OCI-LY1 (cell line): ENCODE measurements around the gene KBTBD12.
"Not testable (repeated sequence)": the region's sequence is repeated elsewhere in the genome, so short reads cannot be mapped to it uniquely, and the experiment has no call there.

Experiments used
- H2AFZ ChIP-seq: fragments of 200-600 bp; sonication (generic), shearing (Covaris generic); 2 replicates; pipeline ENCODE4 v1.6.0; 2014; ENCODE audit warnings: antibody characterized with exemption, mild to moderate bottlenecking, low read length
- H3F3A ChIP-seq: fragments of 200-600 bp; sonication (generic), shearing (Covaris generic); 2 replicates; pipeline ENCODE4 v1.6.0; 2014; ENCODE audit warnings: mild to moderate bottlenecking, antibody characterized with exemption, low read length, moderate library complexity; ENCODE audit not compliant: insufficient read depth
- H3K27ac ChIP-seq: fragments of 200-600 bp; sonication (generic); 2 replicates; pipeline ENCODE4 v1.5.1; 2014; ENCODE audit warnings: low read length, mixed run types, mild to moderate bottlenecking, low read depth; ENCODE audit not compliant: poor library complexity, severe bottlenecking
- H3K27me3 ChIP-seq: fragments of 200-600 bp; sonication (generic); 2 replicates; pipeline ENCODE4 v1.6.0; 2014; ENCODE audit warnings: antibody characterized with exemption, mild to moderate bottlenecking, low read length, moderate library complexity; ENCODE audit not compliant: insufficient read depth
- H3K36me3 ChIP-seq: fragments of 200-600 bp; sonication (generic); 2 replicates; pipeline ENCODE4 v1.6.1; 2014; ENCODE audit warnings: mild to moderate bottlenecking, antibody characterized with exemption, low read length, moderate library complexity, mixed read lengths; ENCODE audit not compliant: insufficient read depth
- H3K4me1 ChIP-seq: fragments of 200-600 bp; sonication (generic); 2 replicates; pipeline ENCODE4 v1.5.1; 2014; ENCODE audit warnings: mild to moderate bottlenecking, low read length, moderate library complexity; ENCODE audit not compliant: insufficient read depth, severe bottlenecking
- H3K4me2 ChIP-seq: fragments of 200-600 bp; sonication (generic), shearing (Covaris generic); 2 replicates; pipeline ENCODE4 v1.6.1; 2014; ENCODE audit warnings: low read length
- H3K4me3 ChIP-seq: fragments of 200-600 bp; sonication (generic); 2 replicates; pipeline ENCODE4 v1.5.1; 2014; ENCODE audit warnings: low read length, low read depth, mild to moderate bottlenecking, mixed read lengths; ENCODE audit not compliant: poor library complexity, severe bottlenecking
- H3K79me2 ChIP-seq: fragments of 200-600 bp; shearing (Covaris generic); 2 replicates; pipeline ENCODE4 v1.6.1; 2016; ENCODE audit warnings: mixed run types, low read length, mixed read lengths; ENCODE audit not compliant: insufficient read depth
- H3K9ac ChIP-seq: fragments of 200-600 bp; sonication (generic), shearing (Covaris generic); 2 replicates; pipeline ENCODE4 v1.6.1; 2014; ENCODE audit warnings: mild to moderate bottlenecking, low read length, mixed read lengths
- H3K9me2 ChIP-seq: fragments of 200-600 bp; sonication (generic), shearing (Covaris generic); 2 replicates; pipeline ENCODE4 v1.6.1; 2014; ENCODE audit warnings: low read depth, mild to moderate bottlenecking, low read length, mixed read lengths
- H3K9me3 ChIP-seq: fragments of 200-600 bp; shearing (Covaris generic); 2 replicates; pipeline ENCODE4 v1.6.1; 2014; ENCODE audit warnings: low read length, mixed read lengths
- H4K20me1 ChIP-seq: fragments of 200-600 bp; sonication (generic), shearing (Covaris generic); 2 replicates; pipeline ENCODE4 v1.6.0; 2016; ENCODE audit warnings: mild to moderate bottlenecking, low read length; ENCODE audit not compliant: insufficient read depth
- EZH2 ChIP-seq: fragments of 200-600 bp; sonication (generic), shearing (Covaris generic); IDR thresholded peaks from 2 replicates; pipeline ENCODE4 v1.8.0; 2017; ENCODE audit warnings: borderline replicate concordance, mixed run types, mild to moderate bottlenecking, antibody characterized with exemption, low read length, moderate library complexity, mixed read lengths
- TF ChIP-seq, protein P1 (sequence below): fragments of 200-600 bp; sonication (generic), shearing (Covaris generic); IDR thresholded peaks from 2 replicates; pipeline ENCODE4 v1.5.1; 2017; ENCODE audit warnings: mild to moderate bottlenecking, antibody characterized with exemption, low read length, moderate library complexity, mixed read lengths

Gene KBTBD12

DNA sequence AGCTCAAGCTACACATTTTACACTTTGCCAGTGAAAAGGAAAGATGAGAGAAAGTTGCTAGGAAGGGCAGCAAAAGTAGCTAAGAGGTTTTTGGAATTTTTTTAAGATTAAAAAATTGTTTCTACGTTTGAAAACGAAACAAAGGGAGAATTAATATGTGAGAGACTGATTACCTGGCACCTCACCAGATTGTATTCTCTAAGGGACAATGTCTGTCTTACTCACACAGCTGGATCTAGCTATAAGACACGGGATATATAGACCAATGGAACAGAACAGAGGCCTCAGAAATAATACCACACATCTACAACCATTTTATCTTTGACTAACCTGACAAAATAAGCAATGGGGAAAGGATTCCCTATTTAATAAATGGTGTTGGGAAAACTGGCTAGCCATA is 9.5 kb upstream of the KBTBD12 start:
- Histone ChIP-seq H3K27ac (no peak overlapping the region), H3K27me3 (no peaks in the 10 kb centered on the region; the same call in 1 of the 2 replicates), H3K9me3 (no peaks in the 10 kb centered on the region), H3K36me3 (no peaks in the 10 kb centered on the region), H3K4me3 (no peak overlapping the region), H3F3A (no peaks in the 10 kb centered on the region), H4K20me1 (no peaks in the 10 kb centered on the region), H2AFZ (no peak overlapping the region), H3K4me1 (no peaks in the 10 kb centered on the region), H3K9ac (no peak overlapping the region), H3K9me2 (no peaks in the 10 kb centered on the region), H3K4me2 (no peak overlapping the region), H3K79me2 (no peaks in the 10 kb centered on the region)
- TF ChIP-seq, protein P1, sequence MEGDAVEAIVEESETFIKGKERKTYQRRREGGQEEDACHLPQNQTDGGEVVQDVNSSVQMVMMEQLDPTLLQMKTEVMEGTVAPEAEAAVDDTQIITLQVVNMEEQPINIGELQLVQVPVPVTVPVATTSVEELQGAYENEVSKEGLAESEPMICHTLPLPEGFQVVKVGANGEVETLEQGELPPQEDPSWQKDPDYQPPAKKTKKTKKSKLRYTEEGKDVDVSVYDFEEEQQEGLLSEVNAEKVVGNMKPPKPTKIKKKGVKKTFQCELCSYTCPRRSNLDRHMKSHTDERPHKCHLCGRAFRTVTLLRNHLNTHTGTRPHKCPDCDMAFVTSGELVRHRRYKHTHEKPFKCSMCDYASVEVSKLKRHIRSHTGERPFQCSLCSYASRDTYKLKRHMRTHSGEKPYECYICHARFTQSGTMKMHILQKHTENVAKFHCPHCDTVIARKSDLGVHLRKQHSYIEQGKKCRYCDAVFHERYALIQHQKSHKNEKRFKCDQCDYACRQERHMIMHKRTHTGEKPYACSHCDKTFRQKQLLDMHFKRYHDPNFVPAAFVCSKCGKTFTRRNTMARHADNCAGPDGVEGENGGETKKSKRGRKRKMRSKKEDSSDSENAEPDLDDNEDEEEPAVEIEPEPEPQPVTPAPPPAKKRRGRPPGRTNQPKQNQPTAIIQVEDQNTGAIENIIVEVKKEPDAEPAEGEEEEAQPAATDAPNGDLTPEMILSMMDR: no peak
- no peak for TF ChIP-seq EZH2

DNA sequence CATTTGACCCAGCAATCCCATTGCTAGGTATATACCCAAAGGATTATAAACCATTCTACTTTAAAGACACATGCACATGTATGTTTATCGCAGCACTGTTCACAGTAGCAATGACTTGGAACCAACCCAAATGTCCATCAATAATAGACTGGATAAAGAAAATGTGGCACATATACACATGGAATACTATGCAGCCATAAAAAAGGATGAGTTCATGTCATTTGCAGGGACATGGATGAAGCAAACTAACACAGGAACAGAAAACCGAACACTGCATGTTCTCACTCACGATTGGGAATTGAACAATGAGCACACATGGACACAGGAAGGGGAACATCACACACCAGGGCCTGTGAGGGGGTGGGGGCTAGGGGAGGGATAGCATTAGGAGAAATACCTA is 8.4 kb upstream of the KBTBD12 start:
- H3K27me3 ChIP-seq, H3K4me2 ChIP-seq, H3K27ac ChIP-seq, H3K9ac ChIP-seq, H3F3A ChIP-seq, H3K9me3 ChIP-seq, H3K79me2 ChIP-seq, H2AFZ ChIP-seq, H3K4me1 ChIP-seq, H3K9me2 ChIP-seq, H3K4me3 ChIP-seq, H4K20me1 ChIP-seq, H3K36me3 ChIP-seq: not testable (repeated sequence)

DNA sequence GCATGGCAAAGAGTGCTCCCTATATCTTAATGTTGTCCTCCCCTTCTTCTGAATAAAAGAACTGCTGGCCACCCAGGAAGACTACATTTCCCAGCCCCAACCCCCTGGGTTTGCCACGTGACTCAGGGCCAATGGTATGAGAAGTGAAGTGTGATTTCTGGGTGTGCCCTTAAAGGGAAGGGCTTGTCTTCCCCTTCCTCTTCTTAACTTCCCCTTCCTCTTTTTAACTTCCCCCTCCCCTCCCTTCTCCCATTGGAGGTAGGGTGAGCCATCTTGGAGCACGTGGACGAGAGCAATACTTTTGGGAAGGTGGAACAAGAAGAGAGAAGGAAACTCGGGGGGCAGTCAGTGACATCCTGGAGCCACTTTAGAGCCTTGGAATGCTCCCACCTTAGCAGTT is 6.8 kb upstream of the KBTBD12 start:
- no peak overlapping the region for H3K9ac ChIP-seq
- H3K9me3 ChIP-seq: no peaks in the 10 kb centered on the region
- no peak for TF ChIP-seq EZH2
- TF ChIP-seq, protein P1: no peak
- H3K4me3 ChIP-seq: no peak overlapping the region
- no peak overlapping the region for H2AFZ ChIP-seq
- no peaks in the 10 kb centered on the region for H3K79me2 ChIP-seq
- H4K20me1 ChIP-seq: no peaks in the 10 kb centered on the region
- no peak overlapping the region for H3K27ac ChIP-seq
- no peak overlapping the region for H3K4me2 ChIP-seq
- H3K36me3 ChIP-seq: no peaks in the 10 kb centered on the region
- H3K9me2 ChIP-seq: no peaks in the 10 kb centered on the region
- no peaks in the 10 kb centered on the region for H3F3A ChIP-seq
- H3K27me3 ChIP-seq: no peaks in the 10 kb centered on the region; the same call in 1 of the 2 replicates
- no peaks in the 10 kb centered on the region for H3K4me1 ChIP-seq

DNA sequence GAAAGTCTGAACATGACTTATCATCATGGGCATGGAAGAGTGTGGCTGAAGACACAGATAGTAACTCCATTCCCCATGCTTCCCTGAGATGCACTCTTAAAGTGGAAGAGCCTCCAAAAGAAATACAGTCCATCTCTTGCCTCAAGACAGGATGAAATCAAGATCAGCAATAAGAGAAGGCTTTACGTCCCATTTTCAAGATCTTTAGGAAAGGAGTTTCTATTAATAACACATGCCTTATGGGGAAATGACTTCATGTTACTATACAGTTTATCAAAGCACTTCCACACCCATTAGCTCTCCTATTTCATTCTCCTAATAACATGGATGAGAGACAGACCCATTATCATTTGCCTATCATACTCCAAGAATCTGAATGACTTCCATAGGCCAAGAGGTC is 6.1 kb upstream of the KBTBD12 start:
- H3K27ac ChIP-seq: no peak overlapping the region
- H3K79me2 ChIP-seq: no peaks in the 10 kb centered on the region
- TF ChIP-seq, protein P1: no peak
- TF ChIP-seq EZH2: no peak
- H3K4me3 ChIP-seq: no peak overlapping the region
- no peaks in the 10 kb centered on the region for H3F3A ChIP-seq
- no peak overlapping the region for H3K4me2 ChIP-seq
- no peaks in the 10 kb centered on the region for H3K27me3 ChIP-seq
- H3K36me3 ChIP-seq: no peaks in the 10 kb centered on the region
- H2AFZ ChIP-seq: no peak overlapping the region
- H4K20me1 ChIP-seq: no peaks in the 10 kb centered on the region
- H3K4me1 ChIP-seq: no peaks in the 10 kb centered on the region
- no peaks in the 10 kb centered on the region for H3K9me3 ChIP-seq
- H3K9ac ChIP-seq: no peak overlapping the region
- no peaks in the 10 kb centered on the region for H3K9me2 ChIP-seq
